Retinal pigment epithelial cell (primary cell): ENCODE results near the gene KMT5B.

Source experiments
- DNase-seq: peaks from one replicate; pipeline ENCODE4 v3.0.0-alpha.2; 2010; ENCODE audit warnings: low read depth
- H3K4me3 ChIP-seq: 2 replicates; pipeline ENCODE4 v1.5.1; 2011; ENCODE audit warnings: mild to moderate bottlenecking, low read length, control low read depth, moderate library complexity
- TF ChIP-seq, protein P1 (sequence below): conservative IDR thresholded peaks from 2 replicates; pipeline ENCODE4 v1.5.1; 2011; ENCODE audit warnings: low read depth, low read length, control low read depth, inconsistent platforms

KMT5B gene

DNA sequence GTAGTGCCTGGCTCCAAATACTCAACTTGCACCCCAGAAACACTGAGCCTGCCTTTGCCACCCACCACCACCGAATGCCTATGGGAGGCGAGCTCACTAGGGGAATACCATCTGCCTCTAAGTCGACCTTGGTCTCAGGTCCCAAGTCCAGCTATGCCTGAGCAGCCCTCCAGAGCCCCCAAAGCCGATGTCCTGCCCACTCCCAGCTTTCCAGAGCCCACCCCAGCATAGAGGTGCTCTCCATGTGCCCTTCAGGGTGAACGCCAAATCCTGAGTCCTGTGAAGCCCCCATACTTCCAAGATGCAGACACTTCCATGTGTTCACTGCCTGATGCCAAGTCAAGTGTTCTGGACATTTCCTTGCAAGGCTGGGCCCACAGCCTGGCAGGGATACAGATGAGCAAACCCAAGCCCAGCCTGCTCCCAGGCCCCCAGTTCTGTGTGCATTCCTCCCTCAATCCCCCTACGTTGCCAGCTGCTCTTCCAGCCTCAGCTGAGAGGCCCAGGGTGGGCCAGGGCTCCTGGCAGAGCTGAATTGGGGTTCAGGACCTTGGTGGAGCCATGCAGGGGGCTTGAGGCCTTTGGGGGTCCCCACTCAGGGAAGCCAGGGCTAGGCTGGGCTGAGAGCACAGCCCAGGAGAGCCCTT lies 2.6 kb upstream of the KMT5B start:
- TF ChIP-seq, protein P1, sequence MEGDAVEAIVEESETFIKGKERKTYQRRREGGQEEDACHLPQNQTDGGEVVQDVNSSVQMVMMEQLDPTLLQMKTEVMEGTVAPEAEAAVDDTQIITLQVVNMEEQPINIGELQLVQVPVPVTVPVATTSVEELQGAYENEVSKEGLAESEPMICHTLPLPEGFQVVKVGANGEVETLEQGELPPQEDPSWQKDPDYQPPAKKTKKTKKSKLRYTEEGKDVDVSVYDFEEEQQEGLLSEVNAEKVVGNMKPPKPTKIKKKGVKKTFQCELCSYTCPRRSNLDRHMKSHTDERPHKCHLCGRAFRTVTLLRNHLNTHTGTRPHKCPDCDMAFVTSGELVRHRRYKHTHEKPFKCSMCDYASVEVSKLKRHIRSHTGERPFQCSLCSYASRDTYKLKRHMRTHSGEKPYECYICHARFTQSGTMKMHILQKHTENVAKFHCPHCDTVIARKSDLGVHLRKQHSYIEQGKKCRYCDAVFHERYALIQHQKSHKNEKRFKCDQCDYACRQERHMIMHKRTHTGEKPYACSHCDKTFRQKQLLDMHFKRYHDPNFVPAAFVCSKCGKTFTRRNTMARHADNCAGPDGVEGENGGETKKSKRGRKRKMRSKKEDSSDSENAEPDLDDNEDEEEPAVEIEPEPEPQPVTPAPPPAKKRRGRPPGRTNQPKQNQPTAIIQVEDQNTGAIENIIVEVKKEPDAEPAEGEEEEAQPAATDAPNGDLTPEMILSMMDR, result no peak
- DNase-seq, result no peak
- no peak overlapping the region for H3K4me3 ChIP-seq

DNA sequence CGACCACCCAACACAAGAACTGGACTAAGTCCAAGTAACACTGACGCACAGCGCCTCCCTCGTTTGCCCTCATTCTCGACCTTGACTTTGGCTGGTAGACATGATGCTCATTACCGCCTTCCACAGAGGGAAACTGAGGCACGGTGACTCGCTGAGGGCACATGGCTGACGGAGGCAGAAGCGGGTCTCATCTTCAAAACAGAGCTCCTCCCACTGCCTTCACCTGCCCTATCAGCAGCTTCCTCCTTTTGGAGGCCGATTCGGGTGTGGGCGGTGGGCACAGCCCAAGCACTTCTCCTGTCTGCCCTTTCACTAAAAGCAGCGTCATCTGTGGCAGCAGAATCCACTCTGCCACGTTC lies 2.0 kb upstream of the KMT5B start:
- no peak for DNase-seq
- TF ChIP-seq, protein P1, result no peak
- no peak overlapping the region for H3K4me3 ChIP-seq

DNA sequence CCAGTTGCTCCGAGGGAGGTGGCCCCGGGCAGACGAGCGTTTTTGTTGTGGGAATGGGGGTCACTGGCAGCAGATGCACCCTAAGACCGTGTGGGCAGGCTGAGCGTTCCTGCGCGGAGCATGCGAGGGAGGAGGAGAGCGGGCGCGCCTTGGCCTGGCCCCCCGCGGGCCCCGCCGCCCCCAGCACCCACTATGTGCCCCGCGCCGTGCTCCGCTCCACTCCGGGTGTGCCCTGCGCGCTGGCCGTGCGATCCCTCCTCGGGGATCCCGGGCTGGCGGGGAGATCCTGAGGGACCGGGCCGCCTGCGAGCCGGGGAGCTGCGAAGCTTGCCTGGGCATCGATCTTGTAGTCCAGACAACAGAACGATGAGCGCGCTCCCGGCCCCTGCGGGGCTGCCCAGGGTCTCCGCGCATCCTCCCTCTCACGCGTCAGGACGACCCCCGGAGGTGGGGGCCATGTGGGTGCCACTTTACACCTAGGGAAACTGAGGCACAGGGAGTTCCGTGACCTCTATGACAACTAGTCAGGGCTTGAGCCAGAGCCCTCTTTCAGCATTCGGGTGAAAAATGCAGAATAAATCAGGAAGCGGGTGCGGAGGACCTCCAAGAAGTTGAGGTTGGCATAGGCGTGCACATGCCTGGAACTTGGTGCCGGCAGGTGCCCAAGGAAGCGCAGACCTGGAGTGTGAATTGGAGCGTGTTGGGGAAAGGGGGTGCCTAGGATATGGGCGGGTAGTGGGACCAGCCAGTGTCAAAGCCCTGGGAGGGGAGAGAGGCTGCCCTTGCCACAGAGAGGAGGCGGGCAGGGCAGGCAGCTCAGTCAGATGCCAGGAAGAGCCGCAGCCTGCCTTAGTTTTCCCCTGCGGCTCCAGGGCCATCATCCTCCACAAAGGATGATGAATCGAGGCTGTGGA lies 1.3 kb upstream of the KMT5B start:
- TF ChIP-seq, protein P1, result no peak
- no peak for DNase-seq

DNA sequence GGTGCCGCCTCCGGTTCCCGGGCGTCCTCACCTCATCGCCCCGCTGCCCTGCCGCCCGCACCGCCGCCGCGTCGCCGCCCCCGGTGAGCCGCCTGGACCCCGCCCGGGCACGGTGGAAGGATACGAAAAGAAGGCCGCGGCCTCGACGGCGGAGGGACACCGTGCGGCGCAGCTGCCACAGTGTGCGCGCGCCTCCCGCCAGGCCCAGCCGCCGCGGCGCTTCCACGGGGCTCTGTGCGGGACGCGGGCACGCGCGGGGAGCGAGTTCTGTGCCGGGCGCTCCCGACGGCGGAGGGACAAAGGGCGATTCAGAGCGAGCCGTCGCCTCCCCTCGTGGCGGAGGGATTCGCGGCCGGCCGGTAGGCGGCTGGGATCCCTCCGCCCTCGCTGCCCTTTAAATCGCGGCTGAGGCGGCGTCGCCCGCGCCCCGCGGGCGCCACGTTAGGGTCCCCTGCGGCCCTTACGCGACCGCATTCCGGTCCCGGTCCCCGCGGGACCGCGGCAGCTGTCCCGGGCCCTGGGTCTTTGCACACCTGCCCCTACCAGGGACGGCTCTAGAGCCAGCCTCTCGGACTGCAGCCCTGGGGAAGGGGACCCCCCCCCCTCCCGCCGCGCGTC lies 568 bp upstream of the KMT5B start:
- peak; percentile 87 for DNase-seq
- peak overlapping the region; percentile 73 for H3K4me3 ChIP-seq
- TF ChIP-seq, protein P1, result no peak

More for the DNA sequence above, 1.3 kb upstream of the KMT5B start:
- peak overlapping the region; percentile 73 for H3K4me3 ChIP-seq

DNA sequence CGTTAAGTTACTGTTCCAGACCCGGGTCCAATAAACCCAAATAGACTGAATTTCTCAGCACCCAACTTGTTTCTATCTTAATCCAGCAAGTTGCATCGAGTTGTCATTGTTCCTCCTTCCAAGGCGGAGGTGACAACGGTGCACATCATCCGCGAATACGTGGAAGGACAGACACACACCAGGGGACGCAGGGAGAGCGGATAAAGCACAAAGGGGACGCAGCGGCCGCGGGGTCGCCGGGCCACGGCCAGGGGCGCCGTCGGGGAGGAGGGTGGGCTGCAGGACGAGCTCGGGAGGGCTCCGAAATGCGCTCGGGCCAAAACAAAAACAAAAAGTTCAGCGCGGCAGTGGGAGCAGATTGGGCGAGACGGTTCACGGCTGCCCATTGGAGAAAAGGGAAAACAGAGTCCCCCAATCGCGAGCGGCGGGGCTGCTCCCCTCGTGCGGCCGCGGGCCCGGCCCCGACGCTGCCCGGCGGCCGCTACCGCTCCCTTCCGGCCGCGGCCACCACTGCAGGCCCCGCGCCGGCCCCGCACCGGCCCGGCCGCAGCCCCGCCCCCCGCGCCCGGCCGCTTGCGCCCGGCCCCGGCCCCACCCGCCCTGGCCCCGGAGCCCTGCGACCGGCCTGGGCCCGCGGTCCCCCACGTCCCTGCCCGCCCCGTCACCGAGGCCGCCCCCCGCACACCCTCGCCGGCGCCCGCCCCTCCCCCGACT lies 518 bp downstream of the KMT5B start:
- DNase-seq, result no peak
- TF ChIP-seq, protein P1, result peak; percentile 12
- peak overlapping the region; percentile 89 for H3K4me3 ChIP-seq

DNA sequence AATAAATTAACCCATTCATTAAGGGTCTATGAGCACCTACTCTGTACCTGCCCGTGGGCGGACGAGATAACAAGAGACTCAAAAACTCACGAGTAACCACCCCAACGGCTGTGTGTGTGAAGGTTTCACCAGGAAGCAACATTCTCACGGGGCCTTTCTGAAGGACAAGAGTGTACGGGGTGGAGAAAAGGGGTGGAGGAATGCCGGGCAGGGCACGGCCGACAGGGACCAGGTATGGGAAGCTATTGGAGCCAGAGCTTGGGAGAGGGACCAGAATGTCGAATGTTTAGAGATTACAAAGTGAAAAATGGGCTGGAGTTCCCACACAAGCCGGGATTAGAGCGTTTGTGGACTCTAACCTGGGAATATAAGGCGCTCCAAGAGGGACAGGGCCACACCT lies 1.6 kb downstream of the KMT5B start:
- H3K4me3 ChIP-seq, result peak overlapping the region; percentile 89
- TF ChIP-seq, protein P1, result no peak
- no peak for DNase-seq
